ENCODE measurements around the gene HSD17B14.
"Not testable (repeated sequence)": the region's sequence is repeated elsewhere in the genome, so short reads cannot be mapped to it uniquely, and the experiment has no call there.

Gene HSD17B14

DNA sequence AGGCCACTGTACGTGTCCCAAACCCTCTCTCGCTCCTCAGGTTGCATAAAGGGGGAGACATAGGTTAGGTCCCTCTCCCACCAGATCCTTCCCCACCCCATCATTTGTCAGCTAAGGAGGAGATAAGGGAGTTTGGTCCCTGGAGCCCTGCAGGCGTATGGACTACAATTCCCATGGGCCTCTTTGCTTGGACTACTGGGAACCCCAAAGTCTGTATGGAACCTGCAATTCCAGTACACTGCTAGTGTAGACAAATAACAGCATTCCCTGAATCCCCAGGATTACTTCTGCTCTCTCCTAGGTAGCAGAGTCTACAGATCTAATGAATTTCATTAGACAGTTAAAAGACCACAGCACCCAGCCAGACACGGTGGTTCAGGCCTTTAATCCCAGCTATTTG lies 16.0 kb upstream of the HSD17B14 start:
- H3K4me1 Mint-ChIP-seq: peaks cover 9% of the 10 kb centered on the region
- H3K4me3 Mint-ChIP-seq: no peak overlapping the region
- TF ChIP-seq, protein P1, sequence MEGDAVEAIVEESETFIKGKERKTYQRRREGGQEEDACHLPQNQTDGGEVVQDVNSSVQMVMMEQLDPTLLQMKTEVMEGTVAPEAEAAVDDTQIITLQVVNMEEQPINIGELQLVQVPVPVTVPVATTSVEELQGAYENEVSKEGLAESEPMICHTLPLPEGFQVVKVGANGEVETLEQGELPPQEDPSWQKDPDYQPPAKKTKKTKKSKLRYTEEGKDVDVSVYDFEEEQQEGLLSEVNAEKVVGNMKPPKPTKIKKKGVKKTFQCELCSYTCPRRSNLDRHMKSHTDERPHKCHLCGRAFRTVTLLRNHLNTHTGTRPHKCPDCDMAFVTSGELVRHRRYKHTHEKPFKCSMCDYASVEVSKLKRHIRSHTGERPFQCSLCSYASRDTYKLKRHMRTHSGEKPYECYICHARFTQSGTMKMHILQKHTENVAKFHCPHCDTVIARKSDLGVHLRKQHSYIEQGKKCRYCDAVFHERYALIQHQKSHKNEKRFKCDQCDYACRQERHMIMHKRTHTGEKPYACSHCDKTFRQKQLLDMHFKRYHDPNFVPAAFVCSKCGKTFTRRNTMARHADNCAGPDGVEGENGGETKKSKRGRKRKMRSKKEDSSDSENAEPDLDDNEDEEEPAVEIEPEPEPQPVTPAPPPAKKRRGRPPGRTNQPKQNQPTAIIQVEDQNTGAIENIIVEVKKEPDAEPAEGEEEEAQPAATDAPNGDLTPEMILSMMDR (IDR thresholded peaks at IDR 0.05): no peak
- H3K36me3 Mint-ChIP-seq (ENCODE audit: low read depth): peaks cover 42% of the 10 kb centered on the region
- no peaks in the 10 kb centered on the region for H3K9me3 Mint-ChIP-seq
- no peak for DNase-seq
- no peaks in the 10 kb centered on the region for H3K27me3 Mint-ChIP-seq (ENCODE audit: low read depth, poor library complexity)
- H3K27ac Mint-ChIP-seq: no peak overlapping the region

DNA sequence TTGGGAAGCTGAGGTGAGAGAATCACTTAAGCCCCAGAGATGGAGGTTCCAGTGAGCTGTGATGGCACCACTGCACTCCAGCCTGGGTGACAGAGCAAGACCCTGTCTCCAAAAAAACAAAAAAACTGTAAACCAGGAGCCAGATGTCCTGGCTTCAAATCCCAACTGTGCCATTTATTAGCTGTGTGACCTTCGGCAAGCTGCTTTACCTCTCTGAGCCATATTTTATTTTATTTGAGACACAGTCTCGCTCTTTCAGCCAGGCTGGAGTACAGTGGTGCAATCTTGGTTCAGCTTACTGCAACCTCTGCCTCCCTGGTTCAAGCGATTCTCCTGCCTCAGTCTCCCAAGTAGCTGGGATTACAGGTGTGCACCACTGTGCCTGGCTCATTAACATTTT lies 10.4 kb upstream of the HSD17B14 start:
- H3K9me3 Mint-ChIP-seq; H3K27me3 Mint-ChIP-seq (ENCODE audit: low read depth, poor library complexity); H3K27ac Mint-ChIP-seq; H3K4me3 Mint-ChIP-seq; H3K4me1 Mint-ChIP-seq; DNase-seq: not testable (repeated sequence)
- H3K36me3 Mint-ChIP-seq (ENCODE audit: low read depth): peaks cover 55% of the 10 kb centered on the region

DNA sequence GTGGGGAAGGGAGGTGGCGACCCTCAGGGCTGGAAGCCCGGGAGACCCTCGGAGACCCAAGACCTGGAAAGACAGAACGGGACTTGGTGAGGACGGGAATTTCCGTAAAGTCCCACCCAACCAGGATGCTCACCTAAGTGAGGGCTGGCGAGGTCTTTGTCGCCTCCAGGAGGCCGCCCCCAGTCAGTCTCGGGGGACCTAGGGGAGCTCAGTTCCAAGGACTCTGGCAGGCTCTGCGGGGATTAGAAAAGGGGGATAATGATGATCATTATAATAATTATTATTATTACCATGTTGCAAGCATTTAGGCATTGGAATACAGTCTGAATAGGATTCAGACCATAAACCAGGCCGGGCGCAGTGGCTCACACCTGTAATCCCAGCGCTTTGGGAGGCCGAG lies 9.1 kb upstream of the HSD17B14 start:
- DNase-seq: no peak
- peaks cover 53% of the 10 kb centered on the region for H3K36me3 Mint-ChIP-seq (ENCODE audit: low read depth)
- peaks cover 6% of the 10 kb centered on the region for H3K4me1 Mint-ChIP-seq
- H3K27me3 Mint-ChIP-seq (ENCODE audit: low read depth, poor library complexity): peaks cover 3% of the 10 kb centered on the region
- no peak overlapping the region for H3K27ac Mint-ChIP-seq
- no peak overlapping the region for H3K4me3 Mint-ChIP-seq
- TF ChIP-seq, protein P1 (IDR thresholded peaks at IDR 0.05): no peak
- H3K9me3 Mint-ChIP-seq: no peaks in the 10 kb centered on the region

DNA sequence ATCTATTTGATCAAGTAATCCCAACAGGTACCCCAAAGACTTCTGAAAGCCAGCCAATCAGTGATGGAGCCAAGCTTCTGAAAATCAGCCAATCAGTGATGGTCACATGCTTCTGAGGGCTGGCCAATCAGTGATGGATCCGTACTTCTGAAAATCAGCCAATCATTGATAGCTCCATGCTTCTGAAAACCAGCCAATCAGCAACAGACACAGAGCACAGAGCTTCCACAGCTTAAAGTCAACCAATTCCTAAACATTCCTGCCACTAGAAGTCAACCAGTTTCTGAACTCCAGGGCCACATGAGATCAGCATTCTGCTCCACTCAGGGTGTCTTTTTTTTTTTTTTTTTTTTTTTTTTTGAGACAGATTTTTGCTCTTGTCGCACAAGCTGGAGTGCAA lies 8.2 kb upstream of the HSD17B14 start:
- no peak for DNase-seq
- no peak overlapping the region for H3K4me3 Mint-ChIP-seq
- H3K9me3 Mint-ChIP-seq: no peaks in the 10 kb centered on the region

DNA sequence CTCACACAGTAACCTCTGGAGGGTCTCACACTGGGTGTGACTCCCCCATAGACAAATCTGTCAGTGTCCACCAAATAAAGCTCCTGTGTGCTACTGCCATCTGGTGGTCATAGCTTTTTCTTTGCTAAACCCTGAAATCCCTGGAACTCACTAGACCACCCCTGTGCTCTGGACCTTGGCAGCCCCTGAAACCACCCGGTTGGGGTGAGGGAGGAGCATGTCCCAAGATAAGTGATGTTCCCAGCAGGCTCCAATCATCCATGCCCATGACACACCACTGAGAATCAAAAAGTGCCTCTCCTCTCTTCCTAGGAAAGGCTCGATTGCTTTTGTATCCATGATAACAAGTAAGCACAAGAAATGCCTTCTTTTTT lies 6.5 kb upstream of the HSD17B14 start:
- TF ChIP-seq, protein P1 (IDR thresholded peaks at IDR 0.05): peak; percentile 77
- H3K9me3 Mint-ChIP-seq: no peaks in the 10 kb centered on the region
- no peak overlapping the region for H3K27ac Mint-ChIP-seq
- no peak overlapping the region for H3K4me3 Mint-ChIP-seq
- H3K36me3 Mint-ChIP-seq (ENCODE audit: low read depth): peaks cover 35% of the 10 kb centered on the region
- H3K4me1 Mint-ChIP-seq: peaks cover 13% of the 10 kb centered on the region
- H3K27me3 Mint-ChIP-seq (ENCODE audit: low read depth, poor library complexity): peaks cover 3% of the 10 kb centered on the region
- peak; percentile 70 for DNase-seq

More for the DNA sequence above, 8.2 kb upstream of the HSD17B14 start:
- Mint-ChIP-seq H3K27ac (no peak overlapping the region), H3K27me3 (ENCODE audit: low read depth, poor library complexity) (peaks cover 3% of the 10 kb centered on the region), H3K4me1 (peaks cover 6% of the 10 kb centered on the region), H3K36me3 (ENCODE audit: low read depth) (peaks cover 44% of the 10 kb centered on the region)
- TF ChIP-seq, protein P1 (IDR thresholded peaks at IDR 0.05): no peak

DNA sequence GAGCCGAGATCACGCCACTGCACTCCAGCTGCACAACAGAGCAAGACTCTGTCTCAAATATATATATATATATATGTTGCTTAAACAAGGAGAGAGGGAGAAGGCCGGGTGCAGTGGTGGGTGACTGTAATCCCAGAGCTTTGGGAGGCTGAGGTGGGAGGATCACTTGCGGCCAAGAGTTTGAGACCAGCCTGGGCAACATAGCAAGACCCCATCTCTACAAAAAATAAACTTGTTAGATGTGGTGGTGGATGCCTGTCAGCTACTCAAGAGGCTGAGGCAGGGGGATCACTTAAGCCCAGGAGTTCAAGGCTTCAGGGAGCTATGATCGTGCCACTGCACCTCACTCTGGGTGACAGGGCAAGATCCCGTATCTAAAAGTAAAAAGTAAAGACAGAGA lies 5.3 kb upstream of the HSD17B14 start:
- no peak overlapping the region for H3K4me3 Mint-ChIP-seq
- TF ChIP-seq, protein P1 (IDR thresholded peaks at IDR 0.05): no peak
- no peak overlapping the region for H3K27ac Mint-ChIP-seq
- H3K27me3 Mint-ChIP-seq (ENCODE audit: low read depth, poor library complexity): peaks cover 3% of the 10 kb centered on the region
- no peaks in the 10 kb centered on the region for H3K9me3 Mint-ChIP-seq
- no peak for DNase-seq
- peaks cover 22% of the 10 kb centered on the region for H3K4me1 Mint-ChIP-seq
- H3K36me3 Mint-ChIP-seq (ENCODE audit: low read depth): peaks cover 23% of the 10 kb centered on the region

Data from nephron progenitor cell (in vitro differentiated cells).